ENCODE results near the gene LORICRIN.

LORICRIN gene

GRCh38 chr1:153306303-153307220 is 47.1 kb downstream of the LORICRIN start:
- Mint-ChIP-seq H3K27me3 (peaks cover 8% of the 10 kb centered on the region), H3K27ac (no peak overlapping the region), H3K4me1 (ENCODE audit: low read depth) (no peaks in the 10 kb centered on the region), H3K36me3 (ENCODE audit: low read depth) (no peaks in the 10 kb centered on the region), H3K4me3 (no peak overlapping the region), H3K9me3 (no peaks in the 10 kb centered on the region)
- DNase-seq, result no peak

- Mint-ChIP-seq H3K27me3 (peaks cover 8% of the 10 kb centered on the region), H3K9me3 (no peaks in the 10 kb centered on the region), H3K4me1 (ENCODE audit: low read depth) (no peaks in the 10 kb centered on the region), H3K4me3 (no peak overlapping the region), H3K27ac (no peak overlapping the region), H3K36me3 (ENCODE audit: low read depth) (no peaks in the 10 kb centered on the region)
- DNase-seq, result no peak
These were observed 47.7 kb downstream of the LORICRIN start for GRCh38 chr1:153307221-153307600.

GRCh38 chr1:153308540-153308939 is 49.1 kb downstream of the LORICRIN start:
- Mint-ChIP-seq H3K27me3 (peaks cover 8% of the 10 kb centered on the region), H3K27ac (no peak overlapping the region), H3K4me3 (no peak overlapping the region), H3K4me1 (ENCODE audit: low read depth) (no peaks in the 10 kb centered on the region), H3K9me3 (no peaks in the 10 kb centered on the region), H3K36me3 (ENCODE audit: low read depth) (no peaks in the 10 kb centered on the region)
- DNase-seq, result no peak

GRCh38 chr1:153309441-153309840 is 50.0 kb downstream of the LORICRIN start:
- Mint-ChIP-seq H3K27me3 (peaks cover 8% of the 10 kb centered on the region), H3K36me3 (ENCODE audit: low read depth) (no peaks in the 10 kb centered on the region), H3K4me1 (ENCODE audit: low read depth) (no peaks in the 10 kb centered on the region), H3K9me3 (no peaks in the 10 kb centered on the region), H3K27ac (no peak overlapping the region), H3K4me3 (no peak overlapping the region)
- no peak for DNase-seq

- Mint-ChIP-seq H3K27me3 (peaks cover 8% of the 10 kb centered on the region), H3K36me3 (ENCODE audit: low read depth) (no peaks in the 10 kb centered on the region), H3K4me1 (ENCODE audit: low read depth) (no peaks in the 10 kb centered on the region), H3K27ac (no peak overlapping the region), H3K9me3 (peaks cover 1% of the 10 kb centered on the region), H3K4me3 (no peak overlapping the region)
- DNase-seq, result no peak
These were observed 51.0 kb downstream of the LORICRIN start for GRCh38 chr1:153310526-153310925.

Measured in activated T-cell treated with anti-CD3 and anti-CD28 coated beads, Interleukin-2, amount 50 U/mL, for 24 hours (primary cell).